PC-9 (cell line): Measurements from ENCODE around the gene PRKCA. TPM values are rescaled to one million over a fixed set of nuclear protein-coding genes. Genes with fewer than 3 reads are reported as not detected.

Experiments used
- BruUV-seq: library from RNA; stranded (reverse); fragments of 400-500 nt; replicated peaks from 2 replicates; lab custom pipeline; 2021; lab: Mats Ljungman, UMichigan
- CTCF ChIA-PET: fragments of 300-600 bp; sonication (Branson Sonifier 250); formaldehyde crosslinking; loops from one replicate; lab custom pipeline; 2022; ENCODE audit warnings: antibody characterized with exemption; lab: Charles Lee
- POLR2A ChIA-PET: fragments of 300-600 bp; sonication (Branson Sonifier 250); formaldehyde crosslinking; loops from one replicate; lab custom pipeline; 2022; ENCODE audit warnings: antibody characterized with exemption; ENCODE audit not compliant: unreplicated experiment; lab: Charles Lee
- DNase-seq, 2 experiments: peaks; one replicate each; pipeline versions ENCODE4 v3.0.0 to v3.0.0-alpha.2; 2015 to 2022; ENCODE audit warnings: mixed read lengths in 1 of 2
- H2AFZ ChIP-seq: fragments of 200-600 bp; sonication (generic); 2 replicates; pipeline ENCODE4 v1.8.1; 2017; ENCODE audit warnings: antibody characterized with exemption
- H3F3A ChIP-seq: fragments of 200-600 bp; sonication (generic); 2 replicates; pipeline ENCODE4 v1.8.1; 2017; ENCODE audit warnings: antibody characterized with exemption, mild to moderate bottlenecking, low read depth; ENCODE audit not compliant: insufficient read depth
- H3K27ac ChIP-seq: fragments of 200-600 bp; sonication (generic); 2 replicates; pipeline ENCODE4 v1.6.1; 2016; ENCODE audit warnings: mixed run types
- H3K27me3 ChIP-seq: fragments of 200-600 bp; sonication (generic); 2 replicates; pipeline ENCODE4 v1.6.1; 2016; ENCODE audit warnings: low read depth, mixed run types; ENCODE audit not compliant: insufficient read depth
- H3K36me3 ChIP-seq: fragments of 200-600 bp; sonication (generic); 2 replicates; pipeline ENCODE4 v1.6.1; 2016; ENCODE audit warnings: low read depth, mixed run types
- H3K4me1 ChIP-seq: fragments of 200-600 bp; sonication (generic); replicated peaks from 2 replicates; pipeline ENCODE4 v1.6.1; 2016; ENCODE audit warnings: mixed run types; ENCODE audit not compliant: insufficient read depth
- H3K4me2 ChIP-seq: fragments of 200-600 bp; sonication (generic); 2 replicates; pipeline ENCODE4 v1.6.1; 2017; ENCODE audit warnings: mixed run types
- H3K4me3 ChIP-seq: fragments of 200-600 bp; sonication (generic); 2 replicates; pipeline ENCODE4 v1.6.1; 2016; ENCODE audit warnings: mixed run types
- H3K79me2 ChIP-seq: fragments of 200-600 bp; sonication (generic); 2 replicates; pipeline ENCODE4 v1.6.1; 2017; ENCODE audit warnings: low read depth, mixed run types
- H3K9me2 ChIP-seq: fragments of 200-600 bp; sonication (generic); 2 replicates; pipeline ENCODE4 v1.8.1; 2017; ENCODE audit warnings: mild to moderate bottlenecking; ENCODE audit not compliant: insufficient read depth
- H3K9me3 ChIP-seq: fragments of 200-600 bp; sonication (generic); 2 replicates; pipeline ENCODE4 v1.8.1; 2016; ENCODE audit warnings: low read depth; ENCODE audit not compliant: insufficient read depth
- H4K20me1 ChIP-seq: fragments of 200-600 bp; sonication (generic); 2 replicates; pipeline ENCODE4 v1.8.1; 2017; ENCODE audit not compliant: insufficient read depth
- EZH2 ChIP-seq: fragments of 200-600 bp; sonication (generic); IDR thresholded peaks from 2 replicates; pipeline ENCODE4 v1.8.0; 2017; ENCODE audit warnings: antibody characterized with exemption, low read depth
- intact Hi-C: fragments of 100-400 bp; cut with micrococcal nuclease; formaldehyde crosslinking; loops from one replicate; pipeline ENCODE4 v1.10.0; 2022; ENCODE audit not compliant: unreplicated experiment
- total RNA-seq: library from RNA; stranded (reverse); gene quantifications from 2 replicates; pipeline ENCODE4 v1.2.3, GENCODE V29; 2021
- TF ChIP-seq, protein P1 (sequence below): fragments of 200-600 bp; sonication (generic); conservative IDR thresholded peaks from 2 replicates; pipeline ENCODE4 v1.6.1; 2017; ENCODE audit warnings: mixed run types, antibody characterized with exemption, mild to moderate bottlenecking, moderate library complexity

PRKCA gene
- total RNA-seq, 1 experiment from 2014 or later = 23.1 TPM

- Histone ChIP-seq H3K27me3 (no peaks in the 10 kb centered on the region), H3K9me2 (no peaks in the 10 kb centered on the region), H3K27ac (no peak overlapping the region), H3K4me1 (peaks cover 19% of the 10 kb centered on the region), H3F3A (peaks cover 15% of the 10 kb centered on the region), H3K9me3 (no peaks in the 10 kb centered on the region), H4K20me1 (no peaks in the 10 kb centered on the region), H3K79me2 (peaks cover 9% of the 10 kb centered on the region), H3K36me3 (no peaks in the 10 kb centered on the region), H3K4me3 (no peak overlapping the region), H2AFZ (no peak overlapping the region), H3K4me2 (peak overlapping the region; percentile 2; the same call in 1 of the 2 replicates)
- no TSS peak for BruUV-seq
- DNase-seq = no peak
- ChIA-PET POLR2A (interaction anchor here (0.6 kb wide), 1 partner anchor 10 kb away, joined by 3 read pairs; no protein-coding TSS in a partner anchor), CTCF (no interaction called here)
- intact Hi-C loops = loop anchor here (5.0 kb wide), 1 partner anchor 115 kb away; no protein-coding TSS in a partner anchor
- TF ChIP-seq, protein P1, sequence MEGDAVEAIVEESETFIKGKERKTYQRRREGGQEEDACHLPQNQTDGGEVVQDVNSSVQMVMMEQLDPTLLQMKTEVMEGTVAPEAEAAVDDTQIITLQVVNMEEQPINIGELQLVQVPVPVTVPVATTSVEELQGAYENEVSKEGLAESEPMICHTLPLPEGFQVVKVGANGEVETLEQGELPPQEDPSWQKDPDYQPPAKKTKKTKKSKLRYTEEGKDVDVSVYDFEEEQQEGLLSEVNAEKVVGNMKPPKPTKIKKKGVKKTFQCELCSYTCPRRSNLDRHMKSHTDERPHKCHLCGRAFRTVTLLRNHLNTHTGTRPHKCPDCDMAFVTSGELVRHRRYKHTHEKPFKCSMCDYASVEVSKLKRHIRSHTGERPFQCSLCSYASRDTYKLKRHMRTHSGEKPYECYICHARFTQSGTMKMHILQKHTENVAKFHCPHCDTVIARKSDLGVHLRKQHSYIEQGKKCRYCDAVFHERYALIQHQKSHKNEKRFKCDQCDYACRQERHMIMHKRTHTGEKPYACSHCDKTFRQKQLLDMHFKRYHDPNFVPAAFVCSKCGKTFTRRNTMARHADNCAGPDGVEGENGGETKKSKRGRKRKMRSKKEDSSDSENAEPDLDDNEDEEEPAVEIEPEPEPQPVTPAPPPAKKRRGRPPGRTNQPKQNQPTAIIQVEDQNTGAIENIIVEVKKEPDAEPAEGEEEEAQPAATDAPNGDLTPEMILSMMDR = no peak
- no peak for TF ChIP-seq EZH2
Observed at GRCh38 chr17:66662496-66662895, 360.1 kb downstream of the PRKCA start.

DNA sequence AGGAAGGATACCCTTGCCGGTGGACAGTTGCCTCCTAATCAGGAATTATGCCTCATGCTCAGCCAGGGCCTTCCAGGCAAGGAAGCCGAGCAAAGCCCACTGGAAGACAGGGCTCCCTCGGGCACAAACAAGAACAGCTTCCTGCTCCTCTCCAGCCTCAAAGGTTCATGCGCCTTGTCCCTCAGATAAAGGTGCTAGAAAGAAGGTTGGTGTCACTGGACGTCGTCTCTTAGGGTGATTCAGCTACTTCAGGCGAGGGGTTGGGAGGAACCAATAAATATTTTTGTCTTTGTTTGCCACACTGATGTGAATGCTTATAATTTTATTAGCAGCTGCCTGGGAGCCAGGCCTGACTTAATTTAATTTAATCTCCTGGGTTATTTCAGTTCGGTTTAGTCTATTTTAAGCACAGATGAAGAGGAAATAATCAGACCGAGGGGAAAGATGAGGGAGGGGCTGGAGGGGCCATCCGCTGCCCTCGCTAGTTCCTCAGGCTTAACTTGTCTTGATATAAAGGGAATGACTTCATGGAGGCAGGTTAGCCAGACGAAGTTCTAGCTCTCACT lies 360.7 kb downstream of the PRKCA start:
- H3K9me3 ChIP-seq = no peaks in the 10 kb centered on the region
- H3K4me1 ChIP-seq = peaks cover 19% of the 10 kb centered on the region
- POLR2A ChIA-PET = interaction anchor here (0.6 to 0.7 kb wide), 2 partner anchors 9 to 360 kb away, joined by 3 read pairs; no protein-coding TSS in a partner anchor
- no peak overlapping the region for H3K4me3 ChIP-seq
- H3K27ac ChIP-seq = no peak overlapping the region
- H3K4me2 ChIP-seq = no peak overlapping the region
- no peaks in the 10 kb centered on the region for H3K36me3 ChIP-seq
- H3K9me2 ChIP-seq = no peaks in the 10 kb centered on the region
- no peak for DNase-seq
- H3K27me3 ChIP-seq = no peaks in the 10 kb centered on the region
- H3F3A ChIP-seq = peaks cover 15% of the 10 kb centered on the region
- intact Hi-C loops = loop anchor here (5.0 kb wide), 1 partner anchor 116 kb away; no protein-coding TSS in a partner anchor
- BruUV-seq = no TSS peak
- CTCF ChIA-PET = no interaction called here
- TF ChIP-seq EZH2 = no peak
- peaks cover 9% of the 10 kb centered on the region for H3K79me2 ChIP-seq
- H2AFZ ChIP-seq = no peak overlapping the region
- no peaks in the 10 kb centered on the region for H4K20me1 ChIP-seq

GRCh38 chr17:66664336-66664735 lies 361.9 kb downstream of the PRKCA start:
- Histone ChIP-seq H3K9me3 (no peaks in the 10 kb centered on the region), H3K27ac (no peak overlapping the region), H3K4me2 (no peak overlapping the region), H3K9me2 (no peaks in the 10 kb centered on the region), H3F3A (peaks cover 15% of the 10 kb centered on the region), H4K20me1 (no peaks in the 10 kb centered on the region), H3K79me2 (peaks cover 9% of the 10 kb centered on the region), H3K27me3 (no peaks in the 10 kb centered on the region), H3K36me3 (no peaks in the 10 kb centered on the region), H3K4me3 (no peak overlapping the region), H3K4me1 (peaks cover 19% of the 10 kb centered on the region), H2AFZ (no peak overlapping the region)
- intact Hi-C loops = loop anchor here (5.0 kb wide), 1 partner anchor 117 kb away; no protein-coding TSS in a partner anchor
- no peak for DNase-seq
- TF ChIP-seq, protein P1 = no peak
- no peak for TF ChIP-seq EZH2
- ChIA-PET CTCF (no interaction called here), POLR2A (no interaction called here)
- BruUV-seq = no TSS peak
